HEK293T (cell line): Measurements from ENCODE around the gene IQCB1.

Source experiments
- BHLHE40 ChIP-seq: fragments of 450-650 bp; IDR thresholded peaks from 2 replicates; pipeline ENCODE4 v1.6.1; 2016; ENCODE audit warnings: mild to moderate bottlenecking, moderate library complexity, borderline replicate concordance
- ELF4 ChIP-seq: fragments of 450-650 bp; IDR thresholded peaks from 2 replicates; pipeline ENCODE4 v1.6.1; 2017; ENCODE audit warnings: antibody characterized with exemption
- FOXA1 ChIP-seq: fragments of 450-650 bp; IDR thresholded peaks from 2 replicates; pipeline ENCODE4 v1.6.1; 2016; ENCODE audit warnings: mild to moderate bottlenecking
- FOXM1 ChIP-seq: fragments of 450-650 bp; IDR thresholded peaks from 2 replicates; pipeline ENCODE4 v1.6.1; 2017; ENCODE audit warnings: mild to moderate bottlenecking, borderline replicate concordance
- NFRKB ChIP-seq: fragments of 450-650 bp; IDR thresholded peaks from 2 replicates; pipeline ENCODE4 v1.6.1; 2016; ENCODE audit warnings: mild to moderate bottlenecking, moderate library complexity
- PKNOX1 ChIP-seq: fragments of 450-650 bp; IDR thresholded peaks from 2 replicates; pipeline ENCODE4 v1.6.1; 2016
- SUZ12 ChIP-seq: fragments of 450-650 bp; IDR thresholded peaks from 2 replicates; pipeline ENCODE4 v1.6.1; 2016; ENCODE audit warnings: mild to moderate bottlenecking
- TARDBP ChIP-seq: fragments of 450-650 bp; IDR thresholded peaks from 2 replicates; pipeline ENCODE4 v1.6.1; 2016
- ZNF384 ChIP-seq: fragments of 450-650 bp; IDR thresholded peaks from 2 replicates; pipeline ENCODE4 v1.6.1; 2016

GRCh38 chr3:121752772-121753171 is 82.1 kb downstream of the IQCB1 start:
- no peak for TF ChIP-seq ZNF384
- TF ChIP-seq TARDBP, result no peak
- TF ChIP-seq SUZ12, result no peak
- no peak for TF ChIP-seq FOXM1
- no peak for TF ChIP-seq PKNOX1
- TF ChIP-seq ELF4, result no peak
- TF ChIP-seq BHLHE40, result no peak
- TF ChIP-seq FOXA1, result no peak
- TF ChIP-seq NFRKB, result no peak
